Measurements from ENCODE around the gene PPME1. TPM values are rescaled to one million over a fixed set of nuclear protein-coding genes. Genes with fewer than 3 reads are reported as not detected.

Gene PPME1
- total RNA-seq, 1 donor from 2014 or later: 53.4 TPM

DNA sequence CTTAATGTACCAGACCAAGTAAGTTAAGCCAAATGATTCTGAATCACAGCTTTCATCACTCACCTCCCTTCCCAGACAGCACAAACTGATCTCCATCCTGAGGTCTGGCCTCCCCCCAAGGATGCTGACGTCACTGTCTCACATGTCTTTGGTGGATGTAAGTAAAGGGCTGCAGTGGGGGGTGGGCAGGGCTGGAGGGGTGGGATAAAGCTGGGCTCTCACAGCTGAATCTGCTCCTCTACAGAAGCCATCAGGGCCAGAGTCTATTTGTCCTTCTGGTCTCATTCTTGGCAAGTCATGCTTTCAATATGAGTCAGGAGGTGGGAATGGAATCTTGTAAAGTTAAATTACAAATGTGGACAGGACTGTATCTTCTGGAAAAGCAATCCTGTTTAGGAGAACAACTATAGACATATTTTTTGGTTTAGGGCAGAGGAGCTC is 107.7 kb downstream of the PPME1 start:
- no peaks in the 10 kb centered on the region for H3K27me3 Mint-ChIP-seq (ENCODE audit: low read depth)
- H3K4me1 Mint-ChIP-seq: no peaks in the 10 kb centered on the region
- TF ChIP-seq, protein P1, sequence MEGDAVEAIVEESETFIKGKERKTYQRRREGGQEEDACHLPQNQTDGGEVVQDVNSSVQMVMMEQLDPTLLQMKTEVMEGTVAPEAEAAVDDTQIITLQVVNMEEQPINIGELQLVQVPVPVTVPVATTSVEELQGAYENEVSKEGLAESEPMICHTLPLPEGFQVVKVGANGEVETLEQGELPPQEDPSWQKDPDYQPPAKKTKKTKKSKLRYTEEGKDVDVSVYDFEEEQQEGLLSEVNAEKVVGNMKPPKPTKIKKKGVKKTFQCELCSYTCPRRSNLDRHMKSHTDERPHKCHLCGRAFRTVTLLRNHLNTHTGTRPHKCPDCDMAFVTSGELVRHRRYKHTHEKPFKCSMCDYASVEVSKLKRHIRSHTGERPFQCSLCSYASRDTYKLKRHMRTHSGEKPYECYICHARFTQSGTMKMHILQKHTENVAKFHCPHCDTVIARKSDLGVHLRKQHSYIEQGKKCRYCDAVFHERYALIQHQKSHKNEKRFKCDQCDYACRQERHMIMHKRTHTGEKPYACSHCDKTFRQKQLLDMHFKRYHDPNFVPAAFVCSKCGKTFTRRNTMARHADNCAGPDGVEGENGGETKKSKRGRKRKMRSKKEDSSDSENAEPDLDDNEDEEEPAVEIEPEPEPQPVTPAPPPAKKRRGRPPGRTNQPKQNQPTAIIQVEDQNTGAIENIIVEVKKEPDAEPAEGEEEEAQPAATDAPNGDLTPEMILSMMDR (conservative IDR thresholded peaks at IDR 0.05): no peak
- no peak overlapping the region for H3K4me3 Mint-ChIP-seq
- H3K27ac Mint-ChIP-seq (ENCODE audit: unreplicated experiment): no peak overlapping the region
- no peak for DNase-seq (ENCODE audit: low read depth, low spot score)
- H3K36me3 Mint-ChIP-seq (ENCODE audit: low read depth): no peaks in the 10 kb centered on the region
- H3K9me3 Mint-ChIP-seq: no peaks in the 10 kb centered on the region

DNA sequence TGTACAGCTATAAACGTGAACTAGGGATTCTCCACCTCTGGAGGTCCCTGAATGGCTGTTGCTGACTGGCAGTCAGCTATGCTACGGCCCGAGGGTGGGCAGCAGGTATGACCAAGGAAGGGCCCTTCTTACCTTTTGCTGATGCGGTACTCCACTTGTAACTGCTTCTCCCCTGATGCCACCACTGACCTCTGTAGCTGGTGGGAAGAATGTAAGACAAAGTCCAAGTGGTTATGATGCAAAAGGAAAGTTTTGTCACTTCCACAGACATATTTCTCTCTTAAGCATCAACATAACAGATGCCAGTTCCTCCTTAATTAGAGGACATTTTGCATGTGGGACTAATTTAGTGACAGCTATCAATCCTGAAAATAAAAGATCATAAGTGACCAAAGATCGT is 108.2 kb downstream of the PPME1 start:
- H3K4me3 Mint-ChIP-seq: no peak overlapping the region
- DNase-seq (ENCODE audit: low read depth, low spot score): no peak
- no peaks in the 10 kb centered on the region for H3K36me3 Mint-ChIP-seq (ENCODE audit: low read depth)
- H3K9me3 Mint-ChIP-seq: no peaks in the 10 kb centered on the region
- H3K4me1 Mint-ChIP-seq: no peaks in the 10 kb centered on the region
- H3K27ac Mint-ChIP-seq (ENCODE audit: unreplicated experiment): no peak overlapping the region
- H3K27me3 Mint-ChIP-seq (ENCODE audit: low read depth): no peaks in the 10 kb centered on the region
- TF ChIP-seq, protein P1 (conservative IDR thresholded peaks at IDR 0.05): no peak

DNA sequence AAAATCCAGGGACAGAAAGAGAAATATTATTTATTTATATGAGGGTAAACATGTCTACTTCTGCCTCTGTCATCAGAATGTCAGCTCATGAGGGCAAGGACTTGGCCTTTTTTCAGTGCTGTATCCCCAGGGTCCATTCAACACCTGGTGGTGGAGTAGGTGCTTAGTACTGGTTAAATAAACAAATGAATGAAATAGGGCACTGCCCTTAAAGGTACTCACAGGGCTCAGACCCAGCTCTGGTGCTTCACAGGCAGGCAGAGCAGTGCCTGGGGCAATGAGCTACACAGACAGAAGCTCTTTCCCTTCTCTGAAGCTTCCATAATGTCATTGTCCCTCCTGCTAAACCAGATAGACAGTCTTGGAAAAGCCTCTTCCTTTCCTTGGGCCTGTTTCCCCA is 109.4 kb downstream of the PPME1 start:
- Mint-ChIP-seq H3K4me3 (no peak overlapping the region), H3K27ac (ENCODE audit: unreplicated experiment) (no peak overlapping the region), H3K9me3 (no peaks in the 10 kb centered on the region), H3K27me3 (ENCODE audit: low read depth) (no peaks in the 10 kb centered on the region), H3K4me1 (no peaks in the 10 kb centered on the region), H3K36me3 (ENCODE audit: low read depth) (no peaks in the 10 kb centered on the region)
- TF ChIP-seq, protein P1 (conservative IDR thresholded peaks at IDR 0.05): no peak
- no peak for DNase-seq (ENCODE audit: low read depth, low spot score)

DNA sequence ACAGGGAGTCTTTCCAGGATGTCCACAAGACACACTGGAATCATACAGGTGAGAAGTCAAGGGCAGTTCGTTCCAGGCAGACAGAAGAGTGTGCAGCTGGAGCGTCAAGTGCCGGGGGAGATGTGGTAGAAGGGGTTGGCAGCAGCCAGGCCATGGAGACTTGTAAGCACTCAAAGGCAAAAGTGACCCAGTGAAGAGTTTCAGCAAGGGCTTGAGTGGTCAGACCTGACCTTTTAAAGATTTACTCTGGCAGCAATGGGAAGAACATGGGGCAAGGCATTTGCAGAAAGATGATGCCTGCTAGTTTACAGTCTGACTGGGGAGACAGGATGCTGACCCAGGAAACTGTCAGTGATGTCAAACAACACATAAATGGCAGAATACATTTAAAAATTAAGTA is 111.3 kb downstream of the PPME1 start:
- no peak overlapping the region for H3K27ac Mint-ChIP-seq (ENCODE audit: unreplicated experiment)
- no peaks in the 10 kb centered on the region for H3K9me3 Mint-ChIP-seq
- no peaks in the 10 kb centered on the region for H3K36me3 Mint-ChIP-seq (ENCODE audit: low read depth)

DNA sequence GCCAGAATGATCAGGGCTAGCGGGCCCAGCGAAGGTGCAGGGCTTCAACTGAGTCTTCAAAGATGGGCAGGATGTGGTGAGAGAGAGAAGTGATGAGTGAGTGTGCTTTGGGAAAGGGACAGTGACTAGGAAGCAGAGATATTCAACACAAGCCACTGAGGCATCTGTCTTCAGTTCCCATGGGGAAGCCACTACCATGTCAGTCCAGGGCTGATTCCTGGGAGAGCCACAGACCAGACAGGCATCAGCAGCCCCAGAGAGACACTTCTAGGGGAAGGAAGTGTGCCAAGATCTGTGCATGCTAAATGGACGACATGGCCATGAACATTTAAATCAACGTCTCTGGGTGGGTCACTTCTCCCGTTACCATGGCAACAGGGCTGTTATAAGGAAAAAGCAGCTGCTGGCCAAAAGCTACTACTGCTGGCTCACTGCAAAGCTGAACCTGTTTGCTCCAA is 111.9 kb downstream of the PPME1 start:
- TF ChIP-seq, protein P1 (conservative IDR thresholded peaks at IDR 0.05): no peak
- no peaks in the 10 kb centered on the region for H3K4me1 Mint-ChIP-seq
- no peaks in the 10 kb centered on the region for H3K36me3 Mint-ChIP-seq (ENCODE audit: low read depth)
- H3K27ac Mint-ChIP-seq (ENCODE audit: unreplicated experiment): no peak overlapping the region
- no peaks in the 10 kb centered on the region for H3K27me3 Mint-ChIP-seq (ENCODE audit: low read depth)
- no peak for DNase-seq (ENCODE audit: low read depth, low spot score)
- no peak overlapping the region for H3K4me3 Mint-ChIP-seq
- no peaks in the 10 kb centered on the region for H3K9me3 Mint-ChIP-seq

More for the DNA sequence above, 111.3 kb downstream of the PPME1 start:
- TF ChIP-seq, protein P1 (conservative IDR thresholded peaks at IDR 0.05): no peak
- Mint-ChIP-seq H3K4me1 (no peaks in the 10 kb centered on the region), H3K27me3 (ENCODE audit: low read depth) (no peaks in the 10 kb centered on the region), H3K4me3 (no peak overlapping the region)
- no peak for DNase-seq (ENCODE audit: low read depth, low spot score)

Measured in neural crest cell (in vitro differentiated cells).